Activated CD8-positive, alpha-beta memory T cell treated with anti-CD3 and anti-CD28 coated beads, Interleukin-2, amount 50 U/mL, for 24 hours (primary cell): ENCODE data around the gene TRH.
"Not testable (repeated sequence)": the region's sequence is repeated elsewhere in the genome, so short reads cannot be mapped to it uniquely, and the experiment has no call there.

ENCODE experiments used
- DNase-seq: peaks from one replicate; pipeline ENCODE4 v3.0.0-alpha.2; 2020; ENCODE audit errors: extremely low read depth

Gene TRH

DNA sequence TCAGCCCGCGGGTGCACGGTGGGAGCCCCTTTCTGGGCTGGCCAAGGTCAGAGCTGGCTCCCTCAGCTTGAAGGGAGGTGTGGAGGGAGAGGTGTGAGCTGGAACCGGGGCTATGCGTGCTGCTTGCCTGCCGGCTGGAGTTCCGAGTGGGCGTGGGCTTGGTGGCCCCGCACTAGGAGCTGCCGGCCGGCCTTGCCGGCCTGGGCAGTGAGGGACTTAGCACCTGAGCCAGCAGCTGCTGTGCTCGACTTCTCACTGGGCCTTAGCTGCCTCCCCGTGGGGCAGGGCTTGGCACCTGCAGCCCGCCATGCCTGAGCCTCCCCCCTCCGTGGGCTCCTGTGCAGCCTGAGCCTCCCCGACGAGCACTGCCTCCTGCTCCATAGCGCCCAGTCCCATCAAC lies 36.0 kb downstream of the TRH start:
- no peak for DNase-seq

GRCh38 chr3:130012108-130012507 lies 37.6 kb downstream of the TRH start:
- DNase-seq: not testable (repeated sequence)

- DNase-seq: not testable (repeated sequence)
These were observed 38.7 kb downstream of the TRH start for GRCh38 chr3:130013246-130013645.

DNA sequence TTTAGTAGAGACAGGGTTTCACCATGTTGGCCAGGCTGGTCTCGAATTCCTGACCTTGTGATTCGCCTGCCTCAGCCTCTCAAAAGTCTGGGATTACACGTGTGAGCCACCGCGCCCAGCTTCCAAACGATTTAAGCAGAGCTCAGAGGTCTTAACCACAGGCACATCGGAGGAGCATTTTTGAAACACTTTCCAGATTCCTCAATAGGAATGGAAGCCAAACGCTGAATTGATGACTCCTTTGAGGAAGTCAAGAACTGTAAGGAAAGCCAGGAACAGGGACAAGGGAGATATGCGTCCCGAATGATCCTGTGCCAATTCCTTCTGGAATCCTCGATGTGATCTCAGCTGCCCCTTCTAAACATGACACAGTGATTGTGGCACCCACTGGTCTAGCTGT lies 40.0 kb downstream of the TRH start:
- DNase-seq: no peak

DNA sequence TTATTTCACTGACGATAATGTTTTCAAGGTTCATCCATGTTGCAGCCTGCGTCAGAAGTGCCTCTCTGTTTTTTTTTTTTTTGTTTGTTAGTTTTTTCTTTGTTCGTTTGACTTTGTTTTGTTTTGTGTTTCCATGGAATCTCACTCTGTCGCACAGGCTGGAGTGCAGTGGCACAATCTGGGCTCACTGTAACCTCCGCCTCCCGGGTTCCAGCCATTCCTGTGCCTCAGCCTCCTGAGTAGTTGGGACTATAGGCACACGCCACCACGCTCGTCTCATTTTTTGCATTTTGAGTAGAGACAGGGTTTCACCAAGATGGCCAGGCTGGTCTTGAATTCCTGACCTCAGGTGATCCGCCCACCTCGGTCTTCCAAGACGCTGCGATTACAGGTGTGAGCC lies 43.1 kb downstream of the TRH start:
- not testable (repeated sequence) for DNase-seq

DNA sequence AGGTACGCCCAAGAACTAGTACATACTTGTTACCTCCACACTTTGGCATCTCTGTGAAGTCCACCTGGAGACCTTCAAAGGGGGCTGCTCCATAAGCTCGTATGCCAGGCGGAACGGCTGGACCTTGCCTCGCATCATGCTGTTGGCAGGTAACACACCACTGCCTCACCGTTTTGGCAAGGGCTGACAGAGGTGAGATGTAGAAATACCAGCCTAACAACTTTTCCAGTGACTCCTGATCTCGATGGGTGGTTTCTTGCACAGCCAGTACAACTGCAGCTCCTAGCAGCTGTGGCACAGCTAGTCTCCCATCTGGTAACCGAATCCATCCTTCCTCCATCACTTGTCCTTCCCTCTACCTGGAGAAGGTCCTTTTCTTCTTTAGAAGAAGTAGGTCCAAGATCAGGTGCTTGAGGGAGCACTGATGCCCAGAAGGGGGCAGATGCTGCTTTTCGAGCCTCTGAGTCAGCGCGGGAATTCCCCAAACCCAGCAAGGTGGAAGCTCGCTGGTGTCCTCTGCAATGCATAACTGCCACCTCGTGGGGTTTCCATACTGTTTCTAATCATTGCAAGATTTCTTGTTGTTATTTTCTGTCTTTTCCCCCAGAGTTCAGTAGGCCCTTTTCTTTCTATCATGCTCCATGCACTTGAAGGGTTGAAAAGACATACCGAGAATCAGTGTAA lies 51.8 kb downstream of the TRH start:
- DNase-seq: not testable (repeated sequence)

DNA sequence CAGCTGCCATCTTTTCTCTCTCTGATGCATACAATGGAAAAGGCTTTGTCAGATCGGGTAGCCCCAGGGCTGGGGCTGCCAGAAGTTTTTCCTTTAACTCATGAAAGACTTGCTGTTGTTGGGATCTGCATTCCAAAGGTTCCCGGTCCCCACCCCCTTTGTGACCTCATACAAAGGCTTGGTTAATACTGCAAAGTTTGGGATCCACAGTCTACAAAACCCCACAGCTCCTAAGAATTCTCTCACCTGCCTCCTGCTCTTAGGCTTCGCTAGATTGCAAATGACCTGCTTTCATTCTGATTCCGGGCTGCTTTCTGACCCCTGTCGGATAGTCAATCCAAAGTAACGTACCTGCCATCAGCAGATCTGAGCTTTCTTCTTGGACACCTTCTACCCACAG lies 52.9 kb downstream of the TRH start:
- not testable (repeated sequence) for DNase-seq
